Stimulated activated CD8-positive, alpha-beta memory T cell treated with anti-CD3 and anti-CD28 coated beads, Interleukin-4, amount 100 ng/mL, for 1 hour (primary cell): ENCODE results near the gene MTF1.
"Not testable (repeated sequence)": the region's sequence is repeated elsewhere in the genome, so short reads cannot be mapped to it uniquely, and the experiment has no call there.

Experiments used
- DNase-seq, 2 donors: peaks; one replicate each; pipeline ENCODE4 v3.0.0-alpha.2; 2020; ENCODE audit warnings: low read depth in 2 of 2, low spot score in 1 of 2

The MTF1 gene

DNA sequence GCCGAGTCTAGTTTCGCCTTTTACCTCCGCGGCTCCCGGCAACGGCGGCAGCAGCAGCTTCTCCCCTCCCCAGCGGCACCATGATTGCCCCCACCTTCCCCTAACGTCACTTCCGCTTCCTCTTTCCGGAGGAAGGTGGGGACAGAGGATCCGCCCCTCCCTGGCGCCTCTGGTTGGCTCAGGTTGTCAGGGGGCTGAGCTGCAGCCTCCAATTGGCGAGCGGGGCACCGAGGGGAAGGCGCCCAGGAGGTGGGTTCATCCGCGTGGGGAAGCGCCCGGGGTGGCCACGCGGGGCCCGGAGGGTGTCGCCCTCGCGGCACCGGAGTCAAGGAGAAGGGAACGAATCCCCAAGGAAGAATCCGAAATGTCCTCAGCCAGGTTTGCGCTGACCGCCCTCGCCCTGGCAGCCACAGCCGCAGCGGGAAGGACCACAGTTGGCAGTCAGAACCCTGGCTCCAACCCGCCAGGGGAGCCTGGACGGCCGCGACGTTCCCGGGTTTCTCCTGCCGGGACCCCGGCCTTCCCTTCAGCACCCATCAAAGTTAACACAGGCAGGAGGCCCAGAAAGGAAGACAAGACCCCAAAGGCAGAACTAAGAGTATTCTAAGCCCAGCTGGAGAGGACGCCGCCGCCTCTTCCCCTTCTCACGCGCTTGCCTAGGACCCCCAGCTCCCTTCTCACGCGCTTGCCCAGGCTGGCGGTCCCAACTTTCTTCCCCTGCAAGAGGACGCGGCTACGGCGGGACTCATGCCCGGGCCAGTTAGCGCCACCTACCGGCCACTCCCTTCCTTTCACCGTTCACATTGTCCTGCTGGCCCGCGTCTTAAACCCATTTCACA is at the start of gene MTF1:
TSS of gene MTF1 (minus strand) at position 86 of the 839 bp plus-strand sequence. CDS start 1,934 bp downstream, outside the sequence.
- peak; percentile 93 for DNase-seq

DNA sequence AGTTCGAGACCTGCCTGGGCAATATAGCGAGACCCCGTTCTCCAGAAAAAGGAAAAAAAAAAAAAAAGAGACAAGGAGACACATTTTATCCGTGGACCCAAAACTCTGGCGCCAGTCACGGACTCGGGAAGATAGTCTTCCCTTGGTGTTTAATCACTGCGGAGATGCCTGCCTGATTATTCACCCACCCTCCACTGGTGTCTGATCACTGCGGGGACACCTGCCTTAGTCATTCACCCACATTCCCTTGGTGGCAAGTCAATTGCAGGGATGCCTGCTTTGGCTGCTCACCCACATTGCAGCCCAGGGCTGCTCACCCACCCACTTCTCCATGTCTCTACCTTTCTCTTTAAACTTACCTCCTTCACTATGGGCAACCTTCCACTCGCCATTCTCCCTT is 49.1 kb upstream of the MTF1 start:
- not testable (repeated sequence) for DNase-seq

DNA sequence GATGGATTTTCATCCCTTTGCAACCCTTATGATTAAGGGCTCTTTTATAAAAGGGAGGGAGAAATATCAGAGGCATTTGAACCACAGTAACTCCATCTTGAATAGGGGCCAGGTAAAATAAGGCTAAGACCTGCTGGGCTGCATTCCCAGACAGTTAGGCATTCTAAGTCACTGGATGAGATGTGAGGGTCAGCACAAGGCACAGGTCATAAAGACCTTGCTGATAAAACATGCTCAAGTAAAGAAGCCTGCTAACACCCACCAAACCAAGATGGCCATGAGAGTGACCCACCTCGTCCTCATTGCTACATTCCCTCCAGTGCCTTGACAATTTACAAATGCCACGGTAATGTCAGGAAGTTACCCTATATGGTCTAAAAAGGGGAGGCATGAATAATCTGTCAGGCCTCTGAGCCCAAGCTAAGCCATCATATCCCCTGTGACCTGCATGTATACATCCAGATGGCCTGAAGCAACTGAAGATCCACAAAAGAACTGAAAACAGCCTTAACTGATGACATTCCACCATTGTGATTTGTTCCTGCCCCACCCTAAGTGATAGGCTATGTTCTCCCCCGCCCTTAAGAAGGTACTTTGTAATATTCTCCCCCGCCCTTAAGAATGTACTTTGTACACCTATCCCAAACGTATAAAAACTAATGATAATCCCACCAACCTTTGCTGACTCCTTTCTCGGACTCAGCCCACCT is 48.2 kb upstream of the MTF1 start:
- DNase-seq: not testable (repeated sequence)

DNA sequence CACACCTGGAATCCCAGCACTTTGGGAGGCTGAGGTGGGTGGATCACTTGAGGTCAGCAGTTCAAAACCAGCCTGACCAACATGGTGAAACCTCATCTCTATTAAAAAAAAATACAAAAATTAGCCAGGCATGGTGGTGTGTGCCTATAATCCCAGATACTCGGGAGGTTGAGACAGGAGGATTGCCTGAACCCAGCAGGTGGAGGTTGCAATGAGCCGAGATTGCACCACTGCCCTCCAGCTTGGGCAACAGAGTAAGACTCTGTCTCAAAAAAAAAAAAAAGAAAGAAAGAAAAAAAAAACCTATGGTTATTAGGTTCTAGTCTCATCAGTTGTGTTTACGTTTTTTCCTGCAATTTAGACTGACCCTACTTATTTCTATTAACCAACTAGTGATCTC is 47.2 kb upstream of the MTF1 start:
- not testable (repeated sequence) for DNase-seq

DNA sequence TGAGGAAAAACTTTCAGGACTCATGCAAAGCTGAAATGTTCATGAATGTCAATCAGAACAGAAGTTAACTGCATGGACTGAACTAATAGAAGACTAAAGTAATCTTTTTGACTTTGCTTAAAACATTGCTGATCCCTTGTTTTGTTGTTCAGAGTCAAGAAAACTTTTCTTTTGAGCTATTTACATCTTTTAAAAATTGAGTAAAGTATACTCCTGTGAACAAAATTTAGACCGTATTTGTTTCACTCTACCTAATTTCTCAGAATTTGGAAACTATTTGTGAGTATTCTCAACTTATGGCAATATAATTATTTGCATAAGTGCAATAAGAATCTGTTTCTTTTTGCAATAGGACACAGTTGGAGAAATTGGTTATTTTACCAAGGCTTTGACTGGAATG is 46.3 kb upstream of the MTF1 start:
- DNase-seq: no peak

- not testable (repeated sequence) for DNase-seq
Observed at GRCh38 chr1:37903921-37904320, 44.5 kb upstream of the MTF1 start.

DNA sequence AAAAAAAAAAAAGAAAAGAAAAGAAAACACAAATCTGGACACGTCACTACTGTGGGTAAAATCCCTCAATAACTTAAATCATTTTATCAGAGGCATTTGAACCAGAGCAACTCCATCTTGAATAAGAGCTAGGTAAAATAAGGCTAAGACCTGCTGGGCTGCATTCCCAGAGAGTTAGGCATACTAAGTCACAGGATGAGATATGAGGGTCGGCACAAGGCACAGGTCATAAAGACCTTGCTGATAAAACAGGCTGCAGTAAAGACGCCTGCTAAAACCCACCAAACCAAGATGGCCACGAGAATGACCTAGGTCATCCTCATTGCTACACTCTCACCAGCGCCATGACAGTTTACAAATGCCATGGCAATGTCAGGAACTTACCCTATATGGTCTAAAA is 43.6 kb upstream of the MTF1 start:
- no peak for DNase-seq

DNA sequence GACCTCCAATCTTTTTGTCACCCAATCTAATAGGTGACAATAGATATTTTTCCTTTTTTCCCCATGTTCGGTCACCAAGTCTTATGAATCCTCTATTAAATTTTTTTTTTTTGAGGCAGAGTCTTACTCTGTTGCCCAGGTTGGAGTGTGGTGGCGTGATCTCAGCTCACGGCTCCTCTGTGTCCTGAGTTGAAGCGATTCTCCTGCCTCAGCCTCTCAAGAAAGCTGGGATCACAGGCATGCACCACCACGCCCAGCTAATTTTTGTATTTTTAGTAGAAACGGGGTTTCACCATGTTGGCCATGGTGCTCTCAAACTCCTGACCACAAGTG is 42.5 kb upstream of the MTF1 start:
- DNase-seq: no peak

DNA sequence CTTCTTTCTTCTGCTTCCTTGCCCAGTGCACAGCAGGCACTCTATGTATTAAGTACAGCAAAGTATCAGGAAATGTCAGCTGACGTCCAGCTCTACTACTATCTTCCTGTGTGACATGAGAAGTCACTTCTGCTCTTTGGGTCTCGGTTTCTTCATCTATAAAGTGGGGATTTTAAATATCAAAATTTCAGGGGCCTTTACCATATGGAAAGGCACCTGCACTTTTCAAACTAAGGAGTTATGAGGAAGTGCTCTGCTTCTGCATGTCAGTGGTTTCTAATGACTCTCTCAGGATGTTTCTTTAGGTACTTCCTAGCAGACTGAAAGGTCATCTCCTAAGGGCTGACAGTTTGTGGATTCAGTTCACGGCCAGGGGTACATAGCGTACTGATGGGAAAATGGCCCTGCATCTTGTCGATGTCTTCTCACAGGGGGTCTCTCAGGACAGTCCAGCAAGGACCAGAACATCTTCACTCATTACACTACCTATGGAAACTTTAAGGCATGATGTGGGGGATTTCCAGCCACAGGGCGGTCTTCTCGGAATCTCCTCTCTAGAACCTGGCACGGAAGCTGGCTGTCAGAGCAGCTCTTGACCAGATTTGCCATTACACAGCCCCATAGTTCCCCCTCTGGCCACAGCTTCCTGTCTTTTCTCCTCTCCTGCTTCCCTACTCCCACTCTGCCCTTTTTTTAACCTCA is 42.0 kb upstream of the MTF1 start:
- DNase-seq: no peak

GRCh38 chr1:37897563-37897962 is 38.2 kb upstream of the MTF1 start:
- DNase-seq: not testable (repeated sequence)

GRCh38 chr1:37893673-37894072 is 34.3 kb upstream of the MTF1 start:
- no peak for DNase-seq

- DNase-seq: no peak
Observed at GRCh38 chr1:37892151-37893047, 33.0 kb upstream of the MTF1 start.

DNA sequence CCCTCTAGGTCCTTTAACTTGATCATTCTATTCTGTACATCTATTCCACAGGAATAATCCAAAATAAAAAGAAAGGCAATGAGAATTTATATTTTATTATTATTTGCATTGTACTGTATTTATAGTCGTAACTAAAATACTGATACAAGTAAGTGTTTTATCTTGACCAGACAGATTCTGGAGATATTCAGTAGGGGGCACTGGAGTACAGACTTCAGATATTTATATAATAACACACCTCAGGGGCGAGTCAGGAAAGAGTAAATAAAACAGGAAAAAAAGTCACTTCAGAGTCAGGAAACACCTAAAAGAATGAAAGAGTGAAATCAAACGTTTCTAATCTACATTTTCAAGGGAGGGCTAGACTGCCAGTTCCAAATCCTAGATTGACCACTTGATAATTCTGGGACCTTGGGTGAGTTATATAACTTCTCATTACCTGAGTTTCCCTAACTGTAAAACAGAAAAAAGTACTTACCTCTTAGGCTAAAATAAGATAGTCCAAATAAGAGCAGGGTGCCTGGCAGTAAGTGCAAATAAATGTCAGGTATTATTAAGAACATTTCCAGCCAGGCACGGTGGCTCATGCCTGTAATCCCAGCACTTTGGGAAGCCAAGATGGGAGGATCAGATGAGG is 31.1 kb upstream of the MTF1 start:
- DNase-seq: no peak

GRCh38 chr1:37888022-37888700 is 28.8 kb upstream of the MTF1 start:
- no peak for DNase-seq

- no peak for DNase-seq
Observed at GRCh38 chr1:37884145-37884544, 24.8 kb upstream of the MTF1 start.

DNA sequence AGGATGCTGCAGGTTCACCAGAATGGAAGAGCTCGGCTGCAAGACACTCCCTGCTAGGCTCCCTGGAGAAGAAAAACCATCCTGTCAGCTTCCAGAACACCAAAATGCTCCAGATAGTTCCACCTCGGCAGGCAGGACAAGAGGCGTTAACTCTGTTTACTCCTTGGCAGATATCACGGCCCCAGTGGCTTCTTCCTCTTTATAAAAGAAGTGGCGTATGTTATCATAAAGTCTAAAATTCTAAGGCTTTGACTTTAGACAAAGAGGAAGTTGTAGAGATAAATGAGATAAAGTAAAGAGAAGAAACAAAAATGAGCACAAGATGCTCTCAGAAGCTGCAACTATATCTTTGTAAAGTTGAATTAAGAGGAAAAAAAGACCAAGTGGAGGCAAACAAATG is 24.3 kb upstream of the MTF1 start:
- DNase-seq: no peak

GRCh38 chr1:37879865-37880264 is 20.5 kb upstream of the MTF1 start:
- no peak for DNase-seq

DNA sequence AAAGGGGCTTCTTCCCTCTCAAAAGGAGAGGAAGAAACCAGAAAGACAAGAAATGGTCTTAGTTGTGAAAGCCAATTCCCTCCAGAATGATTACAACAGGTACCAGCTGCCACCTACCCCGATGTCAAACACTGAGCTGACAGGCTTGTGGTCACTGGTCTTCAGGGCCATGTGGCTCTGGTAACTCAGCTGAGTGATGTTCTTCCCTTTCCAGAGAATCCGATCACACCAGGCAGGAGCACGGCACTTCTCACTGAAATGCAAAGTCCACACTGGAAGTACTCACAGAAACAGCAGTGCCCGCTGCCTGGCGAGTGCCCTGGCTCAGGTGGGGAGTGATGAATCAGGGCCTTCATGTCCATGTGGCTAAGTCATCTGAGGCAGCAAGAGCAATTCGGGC is 18.7 kb upstream of the MTF1 start:
- no peak for DNase-seq

GRCh38 chr1:37875833-37876232 is 16.4 kb upstream of the MTF1 start:
- no peak for DNase-seq

DNA sequence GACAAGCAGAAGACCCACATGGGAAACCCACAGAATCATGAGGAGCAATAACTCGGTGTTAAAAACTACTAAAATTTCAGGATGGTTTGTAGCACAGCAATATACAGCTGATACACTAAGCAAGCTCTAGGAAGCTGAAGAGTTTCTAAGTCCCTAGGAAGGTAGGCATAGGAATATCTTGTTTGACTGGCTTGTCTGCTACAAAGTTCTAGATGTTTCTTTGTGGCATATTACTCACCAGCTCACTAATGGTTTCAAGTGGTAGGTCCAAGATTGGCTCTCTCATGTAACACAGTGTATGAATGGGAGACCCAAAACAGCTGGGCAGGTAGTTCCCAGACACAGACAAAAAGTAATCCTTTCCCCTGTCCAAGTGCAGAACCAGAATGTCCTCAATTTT is 13.3 kb upstream of the MTF1 start:
- DNase-seq: no peak
